AG04450 (cell line): ENCODE results near the gene SLC26A8. TPM values are rescaled to one million over a fixed set of nuclear protein-coding genes. Genes with fewer than 3 reads are reported as not detected.
"Not testable (repeated sequence)": the region's sequence is repeated elsewhere in the genome, so short reads cannot be mapped to it uniquely, and the experiment has no call there.

ENCODE experiments used
- CTCF ChIA-PET: fragments of 300-600, 350-600 bp; formaldehyde crosslinking; extraction: SDS; loops from one replicate; lab custom pipeline; 2022; ENCODE audit warnings: antibody characterized with exemption, inconsistent platforms; lab: Charles Lee
- POLR2A ChIA-PET: fragments of 350-600 bp; formaldehyde crosslinking; extraction: SDS; loops from one replicate; lab custom pipeline; 2021; ENCODE audit warnings: antibody characterized with exemption, inconsistent platforms; lab: Yijun Ruan, JAX
- DNase-seq: peaks from one replicate; pipeline ENCODE4 v3.0.0-alpha.2; 2011; ENCODE audit warnings: low read depth, low spot score
- H3K27ac ChIP-seq: one replicate; pipeline ENCODE4 v1.5.1; 2012; ENCODE audit warnings: low read depth, low read length, control low read depth
- H3K27me3 ChIP-seq: one replicate; pipeline ENCODE4 v1.6.0; 2012; ENCODE audit warnings: low read length; ENCODE audit not compliant: control insufficient read depth, insufficient read depth
- H3K4me3 ChIP-seq: 2 replicates; pipeline ENCODE4 v1.5.1; 2011; ENCODE audit warnings: mild to moderate bottlenecking, low read depth, low read length, control low read depth
- H3K9me3 ChIP-seq: 2 replicates; pipeline ENCODE4 v1.5.1; 2012; ENCODE audit warnings: low read length; ENCODE audit not compliant: control insufficient read depth, insufficient read depth
- CTCF ChIP-seq: IDR thresholded peaks from 2 replicates; pipeline ENCODE4 v1.5.1; 2011; ENCODE audit warnings: low read depth, low read length, control low read depth, inconsistent platforms
- polyA plus RNA-seq: library from polyadenylated mRNA; depleted of rRNA; stranded (reverse); fragments of >200 nt; gene quantifications from 2 replicates; pipeline ENCODE4 v1.2.3, GENCODE V29; 2011

Gene SLC26A8
- polyA plus RNA-seq, 1 experiment: not detected

GRCh38 chr6:36035225-36035624 lies 10.8 kb upstream of the SLC26A8 start:
- H3K4me3 ChIP-seq: no peak overlapping the region
- TF ChIP-seq CTCF: no peak
- ChIA-PET POLR2A (interaction anchor here (0.6 kb wide), 1 partner anchor 21 kb away, joined by 3 read pairs; no protein-coding TSS in a partner anchor), CTCF (no interaction called here)
- no peaks in the 10 kb centered on the region for H3K9me3 ChIP-seq
- no peaks in the 10 kb centered on the region for H3K27me3 ChIP-seq
- H3K27ac ChIP-seq: no peak overlapping the region
- no peak for DNase-seq

GRCh38 chr6:36034441-36034840 lies 10.0 kb upstream of the SLC26A8 start:
- no peak for DNase-seq
- no peak overlapping the region for H3K27ac ChIP-seq
- ChIA-PET CTCF (interaction anchor here (1.5 to 2.3 kb wide), 2 partner anchors 51 to 60 kb away, joined by 4 to 23 read pairs; no protein-coding TSS in a partner anchor), POLR2A (no interaction called here)
- no peaks in the 10 kb centered on the region for H3K9me3 ChIP-seq
- TF ChIP-seq CTCF: no peak
- no peaks in the 10 kb centered on the region for H3K27me3 ChIP-seq
- no peak overlapping the region for H3K4me3 ChIP-seq

- ChIA-PET CTCF (interaction anchor here (0.6 to 2.3 kb wide), 3 partner anchors 51 to 511 kb away, joined by 4 to 23 read pairs (median 6); no protein-coding TSS in a partner anchor), POLR2A (no interaction called here)
- no peaks in the 10 kb centered on the region for H3K9me3 ChIP-seq
- DNase-seq: no peak
- H3K27ac ChIP-seq: no peak overlapping the region
- H3K27me3 ChIP-seq: no peaks in the 10 kb centered on the region
- no peak for TF ChIP-seq CTCF
- no peak overlapping the region for H3K4me3 ChIP-seq
These were observed 9.5 kb upstream of the SLC26A8 start for GRCh38 chr6:36033935-36034334.

DNA sequence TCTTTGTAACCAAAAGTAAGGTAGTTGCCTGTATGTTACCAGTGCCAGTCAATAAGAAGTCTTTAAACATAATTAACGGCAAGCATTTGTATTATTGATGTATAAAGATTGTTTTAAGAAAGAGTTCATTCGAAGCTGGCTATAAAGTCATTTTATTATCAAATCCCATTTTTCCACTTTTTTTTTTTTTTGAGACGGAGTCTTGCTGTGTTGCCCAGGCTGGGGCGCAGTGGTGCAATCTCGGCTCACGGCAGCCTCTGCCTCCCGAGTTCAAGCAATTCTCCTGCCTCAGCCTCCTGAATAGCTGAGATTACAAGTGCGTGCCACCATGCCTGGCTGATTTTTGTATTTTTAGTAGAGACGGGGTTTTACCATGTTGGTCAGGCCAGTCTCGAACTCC lies 8.7 kb upstream of the SLC26A8 start:
- not testable (repeated sequence) for H3K27me3 ChIP-seq, H3K27ac ChIP-seq, H3K9me3 ChIP-seq, DNase-seq, H3K4me3 ChIP-seq
- POLR2A ChIA-PET: interaction anchor here (0.6 kb wide), 1 partner anchor 183 kb away, joined by 3 read pairs; no protein-coding TSS in a partner anchor
- CTCF ChIA-PET: interaction anchor here (0.6 to 2.3 kb wide), 3 partner anchors 52 to 511 kb away, joined by 4 to 23 read pairs (median 6); no protein-coding TSS in a partner anchor

DNA sequence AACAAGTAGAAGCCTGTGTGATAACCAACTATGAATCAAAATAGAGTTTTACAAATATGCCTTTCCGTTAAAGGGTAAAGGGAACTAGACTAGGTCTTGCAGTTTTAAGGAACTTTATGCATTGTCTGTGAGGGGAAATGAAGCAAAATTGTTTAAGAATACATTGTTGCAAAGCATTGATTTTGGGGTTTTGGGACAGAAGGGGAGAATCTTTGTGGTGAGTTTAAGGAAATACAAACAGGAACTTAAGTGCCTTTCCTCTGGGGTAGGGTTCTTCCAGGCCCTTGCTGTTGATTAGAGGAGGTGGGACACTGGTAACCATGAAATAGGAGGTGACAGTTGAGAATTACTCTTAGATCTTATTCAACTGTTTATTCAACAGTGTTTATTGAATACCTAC lies 7.8 kb upstream of the SLC26A8 start:
- H3K9me3 ChIP-seq: peaks cover 5% of the 10 kb centered on the region; the same call in 1 of the 2 replicates
- TF ChIP-seq CTCF: no peak
- ChIA-PET POLR2A (no interaction called here), CTCF (interaction anchor here (0.6 to 2.3 kb wide), 2 partner anchors 63 to 510 kb away, joined by 4 to 23 read pairs; no protein-coding TSS in a partner anchor)
- no peaks in the 10 kb centered on the region for H3K27me3 ChIP-seq
- H3K4me3 ChIP-seq: no peak overlapping the region
- no peak for DNase-seq
- H3K27ac ChIP-seq: no peak overlapping the region
